ENCODE measurements around the gene APH1B. TPM values are rescaled to one million over a fixed set of nuclear protein-coding genes. Genes with fewer than 3 reads are reported as not detected.
A peak's percentile ranks its signal among the peaks of the same experiment; 100 is the strongest.

The APH1B gene
- total and polyA plus RNA-seq, 9 of the 15 experiments (the other 6 are each of a cell fraction or from before 2014, with no cell fraction given): 5.1 to 9.7 (median 7.0) TPM

DNA sequence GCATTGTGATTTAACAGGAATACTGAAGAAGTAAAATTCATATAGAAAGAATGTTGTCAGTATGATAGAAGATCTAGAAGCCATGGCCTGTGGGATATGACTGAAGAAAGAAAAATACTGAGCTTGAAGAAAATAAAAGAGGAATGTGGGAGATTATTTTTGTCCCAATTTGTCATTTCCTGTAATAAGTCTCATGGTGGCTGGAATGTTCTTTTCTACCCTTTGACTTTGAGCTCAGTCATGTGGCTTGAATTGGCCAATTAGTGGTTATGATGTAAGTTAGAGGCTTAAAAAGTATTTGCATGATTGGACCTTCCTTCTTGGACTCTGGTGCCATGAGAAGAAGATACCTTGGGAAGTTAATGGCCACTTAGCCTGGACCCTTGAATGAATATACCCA lies 14.1 kb downstream of the APH1B start:
- Histone ChIP-seq H3K27me3 (ENCODE audit: control insufficient read depth in 2 of 2, insufficient read depth in 2 of 2, low read length in 2 of 2) (no peaks in the 10 kb centered on the region), H4K20me1 (replicated peaks; ENCODE audit: control insufficient read depth, insufficient read depth, low read length) (no peaks in the 10 kb centered on the region), H3K9me1 (ENCODE audit: control insufficient read depth, insufficient read depth, low read length) (no peaks in the 10 kb centered on the region), H3K79me2 (ENCODE audit: control insufficient read depth, insufficient read depth, low read length) (no peaks in the 10 kb centered on the region), H3K4me3 (no peak overlapping the region), H3K27ac (ENCODE audit: extremely low read depth, low read depth, low read length) (no peak overlapping the region; the same call in 2 of the 3 replicates), H3K36me3 (ENCODE audit: control insufficient read depth, insufficient read depth, low read length) (no peaks in the 10 kb centered on the region), H3K4me1 (replicated peaks in 1 of 2; ENCODE audit: control insufficient read depth in 2 of 2, insufficient read depth in 2 of 2, low read length in 2 of 2) (peaks cover 4 to 16% of the 10 kb centered on the region in 2 experiments; a peak in 4 of 5 replicates), H3K9me3 (replicated peaks; ENCODE audit: control insufficient read depth, insufficient read depth, low read depth, low read length) (no peaks in the 10 kb centered on the region), H2AFZ (ENCODE audit: low read depth, low read length) (peak overlapping the region; percentile 29; the same call in 1 of the 2 replicates), H3K9ac (ENCODE audit: insufficient read depth in 1 of 2, low read depth in 2 of 2, low read length in 2 of 2) (no peak overlapping the region), H3K4me2 (ENCODE audit: insufficient read depth, low read length) (no peak overlapping the region)
- in situ Hi-C loops (cut with MboI): loop anchor here (5.0 to 25.0 kb wide), 3 partner anchors 111 to 771 kb away; partner anchors contain the start of gene FBXL22
- peak; percentile 55 for FAIRE-seq
- intact Hi-C loops (cut with micrococcal nuclease): no loop called here
- POLR2A ChIA-PET: interaction anchor here (0.5 to 1.4 kb wide), 12 partner anchors 9 to 136 kb away, joined by 3 to 5 read pairs (median 3); no protein-coding TSS in a partner anchor
- peak in 2 of 4 experiments; percentile 11 to 30 for DNase-seq (ENCODE audit: extremely low read depth in 1 of 4, low spot score in 3 of 4)
- ATAC-seq: peak; percentile 40; the same call in 2 of the 3 replicates
- CTCF ChIA-PET (ENCODE audit: low intra/inter-chr PET ratio): interaction anchor here (4.5 kb wide), 1 partner anchor 111 kb away, joined by 35 read pairs; no protein-coding TSS in a partner anchor
- BruUV-seq (replicated peaks): no TSS peak
- no peak for TF ChIP-seq ZNF75A (CRISPR knock-in tag; IDR thresholded peaks at IDR 0.05)
- TF ChIP-seq ETS2 (tag; IDR thresholded peaks at IDR 0.05; ENCODE audit: borderline replicate concordance, poor library complexity, severe bottlenecking): no peak
- TF ChIP-seq BACH1 (tag; IDR thresholded peaks at IDR 0.05): no peak
- TF ChIP-seq RCOR1 (IDR thresholded peaks at IDR 0.05; ENCODE audit: borderline replicate concordance in 1 of 2, low read depth in 2 of 2, low read length in 2 of 2): no peak
- no peak for TF ChIP-seq CREM (IDR thresholded peaks at IDR 0.05; ENCODE audit: low read depth)
- no peak for TF ChIP-seq PHF21A (IDR thresholded peaks at IDR 0.05; ENCODE audit: borderline replicate concordance, low read depth)
- TF ChIP-seq ELF2 (CRISPR knock-in tag; IDR thresholded peaks at IDR 0.05): 0 out of 2 replicates have a peak, but pooled peaks have one; percentile 22
- no peak for TF ChIP-seq RHOXF2B (CRISPR knock-in tag; conservative IDR thresholded peaks at IDR 0.05)
- TF ChIP-seq HES1 (IDR thresholded peaks at IDR 0.05; ENCODE audit: low read depth): no peak
- no peak for TF ChIP-seq TFE3 (CRISPR knock-in tag; IDR thresholded peaks at IDR 0.05)
- TF ChIP-seq FOSL1 (tag; conservative IDR thresholded peaks at IDR 0.05): no peak; the same call in 1 of the 2 replicates
- TF ChIP-seq XRCC5 (IDR thresholded peaks at IDR 0.05; ENCODE audit: low read depth, low read length): no peak
- no peak for TF ChIP-seq RBBP5 (IDR thresholded peaks at IDR 0.05; ENCODE audit: borderline replicate concordance, insufficient read depth, low read length, poor library complexity, severe bottlenecking)
- TF ChIP-seq RAD51 (IDR thresholded peaks at IDR 0.05; ENCODE audit: borderline replicate concordance, low read depth): peak; percentile 66; the same call in 1 of the 2 replicates
- TF ChIP-seq, protein P1, sequence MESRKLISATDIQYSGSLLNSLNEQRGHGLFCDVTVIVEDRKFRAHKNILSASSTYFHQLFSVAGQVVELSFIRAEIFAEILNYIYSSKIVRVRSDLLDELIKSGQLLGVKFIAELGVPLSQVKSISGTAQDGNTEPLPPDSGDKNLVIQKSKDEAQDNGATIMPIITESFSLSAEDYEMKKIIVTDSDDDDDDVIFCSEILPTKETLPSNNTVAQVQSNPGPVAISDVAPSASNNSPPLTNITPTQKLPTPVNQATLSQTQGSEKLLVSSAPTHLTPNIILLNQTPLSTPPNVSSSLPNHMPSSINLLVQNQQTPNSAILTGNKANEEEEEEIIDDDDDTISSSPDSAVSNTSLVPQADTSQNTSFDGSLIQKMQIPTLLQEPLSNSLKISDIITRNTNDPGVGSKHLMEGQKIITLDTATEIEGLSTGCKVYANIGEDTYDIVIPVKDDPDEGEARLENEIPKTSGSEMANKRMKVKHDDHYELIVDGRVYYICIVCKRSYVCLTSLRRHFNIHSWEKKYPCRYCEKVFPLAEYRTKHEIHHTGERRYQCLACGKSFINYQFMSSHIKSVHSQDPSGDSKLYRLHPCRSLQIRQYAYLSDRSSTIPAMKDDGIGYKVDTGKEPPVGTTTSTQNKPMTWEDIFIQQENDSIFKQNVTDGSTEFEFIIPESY (CRISPR knock-in tag; IDR thresholded peaks at IDR 0.05): no peak
- TF ChIP-seq ARID1B (IDR thresholded peaks at IDR 0.05): no peak
- TF ChIP-seq, protein P2, sequence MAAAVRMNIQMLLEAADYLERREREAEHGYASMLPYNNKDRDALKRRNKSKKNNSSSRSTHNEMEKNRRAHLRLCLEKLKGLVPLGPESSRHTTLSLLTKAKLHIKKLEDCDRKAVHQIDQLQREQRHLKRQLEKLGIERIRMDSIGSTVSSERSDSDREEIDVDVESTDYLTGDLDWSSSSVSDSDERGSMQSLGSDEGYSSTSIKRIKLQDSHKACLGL (CRISPR knock-in tag; IDR thresholded peaks at IDR 0.05; ENCODE audit: borderline replicate concordance, poor library complexity, severe bottlenecking): no peak
- TF ChIP-seq BRD4 (IDR thresholded peaks at IDR 0.05): no peak
- no peak for TF ChIP-seq TCF7L2 (IDR thresholded peaks at IDR 0.05; ENCODE audit: low read depth, low read length)
